SK-N-SH (cell line): ENCODE results near the gene P3H2. TPM values are rescaled to one million over a fixed set of nuclear protein-coding genes. Genes with fewer than 3 reads are reported as not detected.

Source experiments
- CTCF ChIA-PET: fragments of 300-600, 350-600 bp; formaldehyde crosslinking; extraction: SDS; loops from one replicate; lab custom pipeline; 2021; lab: Yijun Ruan, JAX
- POLR2A ChIA-PET: fragments of 350-600 bp; sonication (Branson Sonifier 250); formaldehyde crosslinking; extraction: SDS; loops from one replicate; lab custom pipeline; 2020; ENCODE audit warnings: antibody characterized with exemption, inconsistent platforms; lab: Yijun Ruan, JAX
- DNase-seq: peaks from one replicate; pipeline ENCODE4 v3.0.0; 2012
- H2AFZ ChIP-seq: fragments of 200-600 bp; sonication (generic); 2 replicates; pipeline ENCODE4 v1.8.1; 2016; ENCODE audit warnings: antibody characterized with exemption, mild to moderate bottlenecking, low read depth
- H3F3A ChIP-seq: fragments of 200-600 bp; sonication (generic); replicated peaks from 2 replicates; pipeline ENCODE3; 2016; ENCODE audit warnings: antibody characterized with exemption, mild to moderate bottlenecking; ENCODE audit not compliant: insufficient read depth
- H3K27ac ChIP-seq, 2 experiments: fragments of 200-500 bp in 1 of 2; fragments of 200-600 bp in 1 of 2; sonication (Bioruptor generic) in 1 of 2; sonication (generic), shearing (Covaris generic) in 1 of 2; 2 replicates each; pipeline versions ENCODE4 v1.5.1 to v1.6.1; 2014 to 2016; ENCODE audit warnings: low read depth in 2 of 2, inconsistent platforms in 1 of 2, low read length in 1 of 2, mild to moderate bottlenecking in 1 of 2, mixed read lengths in 1 of 2
- H3K27me3 ChIP-seq: fragments of 200-600 bp; sonication (generic), shearing (Covaris generic); 2 replicates; pipeline ENCODE4 v1.6.1; 2016; ENCODE audit warnings: mixed run types; ENCODE audit not compliant: insufficient read depth
- H3K36me3 ChIP-seq, 2 experiments: fragments of 200-500 bp in 1 of 2; fragments of 200-600 bp in 1 of 2; sonication (Bioruptor generic) in 1 of 2; sonication (generic) in 1 of 2; replicated peaks in 1 of 2; 2 replicates each; pipeline versions ENCODE3 to v1.5.1; 2014 to 2016; ENCODE audit warnings: low read length in 1 of 2, mild to moderate bottlenecking in 1 of 2; ENCODE audit not compliant: insufficient read depth in 2 of 2, control insufficient read depth in 1 of 2
- H3K4me1 ChIP-seq, 2 experiments: fragments of 200-500 bp in 1 of 2; fragments of 200-600 bp in 1 of 2; sonication (Bioruptor generic) in 1 of 2; sonication (generic), shearing (Covaris generic) in 1 of 2; 2 replicates each; pipeline versions ENCODE4 v1.5.1 to v1.6.1; 2014 to 2016; ENCODE audit warnings: low read depth in 1 of 2, low read length in 1 of 2, mixed run types in 1 of 2; ENCODE audit not compliant: insufficient read depth in 2 of 2, control insufficient read depth in 1 of 2
- H3K4me2 ChIP-seq: fragments of 200-600 bp; sonication (generic), shearing (Covaris generic); 2 replicates; pipeline ENCODE4 v1.6.1; 2017; ENCODE audit warnings: mixed run types
- H3K4me3 ChIP-seq, 2 experiments: fragments of 200-500 bp in 1 of 2; fragments of 200-600 bp in 1 of 2; sonication (Bioruptor generic) in 1 of 2; sonication (generic), shearing (Covaris generic) in 1 of 2; 2 replicates each; pipeline versions ENCODE4 v1.5.1 to v1.8.1; 2014 to 2016; ENCODE audit warnings: low read depth in 2 of 2, inconsistent platforms in 1 of 2, low read length in 1 of 2, mild to moderate bottlenecking in 1 of 2, mixed read lengths in 1 of 2, moderate library complexity in 1 of 2
- H3K79me2 ChIP-seq: fragments of 200-600 bp; sonication (generic); 2 replicates; pipeline ENCODE4 v1.8.1; 2017; ENCODE audit warnings: mild to moderate bottlenecking; ENCODE audit not compliant: insufficient read depth
- H3K9ac ChIP-seq: fragments of 200-600 bp; sonication (generic); 2 replicates; pipeline ENCODE4 v1.6.1; 2017; ENCODE audit warnings: mixed run types
- H3K9me2 ChIP-seq: fragments of 200-600 bp; sonication (generic); 2 replicates; pipeline ENCODE4 v1.6.1; 2017; ENCODE audit warnings: mixed run types
- H3K9me3 ChIP-seq: fragments of 200-600 bp; sonication (generic); 2 replicates; pipeline ENCODE4 v1.6.1; 2017; ENCODE audit warnings: mixed run types, mild to moderate bottlenecking, moderate library complexity
- H4K20me1 ChIP-seq: fragments of 200-600 bp; sonication (generic); 2 replicates; pipeline ENCODE4 v1.6.1; 2017; ENCODE audit warnings: mild to moderate bottlenecking, mixed run types; ENCODE audit not compliant: insufficient read depth
- CTCF ChIP-seq: fragments of 200-600 bp; sonication (generic); IDR thresholded peaks from 2 replicates; pipeline ENCODE4 v1.6.1; 2017; ENCODE audit warnings: antibody characterized with exemption, mild to moderate bottlenecking, moderate library complexity
- EP300 ChIP-seq, 2 experiments: IDR thresholded peaks; 2 replicates each; pipeline versions ENCODE4 v1.4.0 to v1.6.1; 2012; ENCODE audit warnings: borderline replicate concordance in 1 of 2, low read depth in 1 of 2, low read length in 1 of 2
- EZH2phosphoT487 ChIP-seq: fragments of 200-600 bp; sonication (generic); IDR thresholded peaks from 2 replicates; pipeline ENCODE4 v1.6.1; 2017; ENCODE audit warnings: low read depth, mixed run types, mild to moderate bottlenecking, antibody characterized with exemption, moderate library complexity, borderline replicate concordance
- FOXJ3 ChIP-seq: sonication (generic); formaldehyde crosslinking; IDR thresholded peaks from 2 replicates; pipeline ENCODE4 v1.5.1; 2020; ENCODE audit warnings: mild to moderate bottlenecking, missing genetic modification reagents
- FOXM1 ChIP-seq: IDR thresholded peaks from 2 replicates; pipeline ENCODE4 v1.4.0; 2012; ENCODE audit warnings: low read depth, mild to moderate bottlenecking
- GATA2 ChIP-seq: sonication (generic); formaldehyde crosslinking; IDR thresholded peaks from 2 replicates; pipeline ENCODE4 v1.5.0; 2020; ENCODE audit warnings: mild to moderate bottlenecking, missing genetic modification reagents
- IRF3 ChIP-seq: fragments of 150-350 bp; IDR thresholded peaks from 2 replicates; pipeline ENCODE4 v1.6.1; 2016; ENCODE audit warnings: mild to moderate bottlenecking, low read depth, low read length
- JUND ChIP-seq: IDR thresholded peaks from 2 replicates; pipeline ENCODE4 v1.4.0; 2012
- MEF2A ChIP-seq: IDR thresholded peaks from 2 replicates; pipeline ENCODE4 v1.4.0; 2012; ENCODE audit warnings: low read depth, borderline replicate concordance
- NFIC ChIP-seq: IDR thresholded peaks from 2 replicates; pipeline ENCODE4 v1.4.0; 2012; ENCODE audit warnings: borderline replicate concordance
- POLR2AphosphoS5 ChIP-seq: IDR thresholded peaks from 2 replicates; pipeline ENCODE4 v1.6.1; 2012; ENCODE audit warnings: low read depth, low read length
- RAD21 ChIP-seq: IDR thresholded peaks from 2 replicates; pipeline ENCODE4 v1.6.1; 2012; ENCODE audit warnings: mild to moderate bottlenecking, low read length
- RCOR1 ChIP-seq: fragments of 150-350 bp; IDR thresholded peaks from 2 replicates; pipeline ENCODE4 v1.6.1; 2017; ENCODE audit warnings: antibody characterized with exemption, low read length
- RFX5 ChIP-seq: IDR thresholded peaks from 2 replicates; pipeline ENCODE4 v1.6.1; 2012; ENCODE audit warnings: mild to moderate bottlenecking, improper control_type of control experiment, low read length
- RXRA ChIP-seq: IDR thresholded peaks from 2 replicates; pipeline ENCODE4 v1.4.0; 2012; ENCODE audit warnings: low read depth, mild to moderate bottlenecking, borderline replicate concordance
- SIN3A ChIP-seq: IDR thresholded peaks from 2 replicates; pipeline ENCODE4 v1.6.1; 2012; ENCODE audit warnings: low read depth, mild to moderate bottlenecking, low read length, moderate library complexity, borderline replicate concordance
- SMC3 ChIP-seq: IDR thresholded peaks from 2 replicates; pipeline ENCODE4 v1.6.1; 2012; ENCODE audit warnings: low read depth, low read length, improper control_type of control experiment
- TAF1 ChIP-seq: IDR thresholded peaks from 2 replicates; pipeline ENCODE4 v1.6.1; 2012; ENCODE audit warnings: low read depth, mild to moderate bottlenecking, low read length, moderate library complexity, borderline replicate concordance
- USF1 ChIP-seq: IDR thresholded peaks from 2 replicates; pipeline ENCODE4 v1.4.0; 2012; ENCODE audit warnings: low read depth, borderline replicate concordance
- WGBS: methylation state at CpG from one replicate; pipeline ENCODE4 v1.1.6; 2017; ENCODE audit warnings: low lambda C conversion rate; 5-methylcytosine and 5-hydroxymethylcytosine counted together
- polyA plus RNA-seq, 3 experiments: library from polyadenylated mRNA; depleted of rRNA; stranded (reverse); fragments of >200 nt; gene quantifications; 2 replicates each; pipeline ENCODE4 v1.2.3, GENCODE V29; 2012

P3H2 gene
- polyA plus RNA-seq, 1 of the 3 experiments (the other 2 are of a cell fraction), result 2.8 TPM

- no peaks in the 10 kb centered on the region for H3K9me2 ChIP-seq
- H3K36me3 ChIP-seq, result no peaks in the 10 kb centered on the region
- H3K27ac ChIP-seq, result no peak overlapping the region
- ChIA-PET CTCF (interaction anchor here (0.8 kb wide), 1 partner anchor 13 kb away, joined by 4 read pairs; no protein-coding TSS in a partner anchor), POLR2A (no interaction called here)
- H3K4me3 ChIP-seq, result no peak overlapping the region
- 64% methylated on average over 12 of the region's 12 CpGs for WGBS
- no peaks in the 10 kb centered on the region for H3K27me3 ChIP-seq
- H2AFZ ChIP-seq, result no peak overlapping the region
- no peaks in the 10 kb centered on the region for H3K9me3 ChIP-seq
- H3K4me1 ChIP-seq, result no peaks in the 10 kb centered on the region
- TF ChIP-seq EZH2phosphoT487, result no peak
- no peak for TF ChIP-seq RFX5
- TF ChIP-seq GATA2 (CRISPR knock-in tag), result no peak
- no peak for TF ChIP-seq CTCF
- no peak for TF ChIP-seq RCOR1
- TF ChIP-seq FOXM1, result no peak
- TF ChIP-seq SIN3A, result no peak
- no peak for TF ChIP-seq FOXJ3 (CRISPR knock-in tag)
- no peak for TF ChIP-seq RAD21
- no peak overlapping the region for H3K9ac ChIP-seq
- no peaks in the 10 kb centered on the region for H3F3A ChIP-seq
- H3K4me2 ChIP-seq, result no peak overlapping the region
- no peaks in the 10 kb centered on the region for H4K20me1 ChIP-seq
- H3K79me2 ChIP-seq, result no peaks in the 10 kb centered on the region
- no peak for DNase-seq
Observed at GRCh38 chr3:189974359-189974758, 146.3 kb downstream of the P3H2 start.

- Histone ChIP-seq H2AFZ (no peak overlapping the region), H3K9me3 (no peaks in the 10 kb centered on the region), H3K4me3 (no peak overlapping the region; a peak in 1 of 4 replicates), H3K4me1 (no peaks in the 10 kb centered on the region), H3K79me2 (no peaks in the 10 kb centered on the region), H3K27ac (no peak overlapping the region), H3K4me2 (no peak overlapping the region), H4K20me1 (no peaks in the 10 kb centered on the region), H3K9me2 (no peaks in the 10 kb centered on the region), H3F3A (no peaks in the 10 kb centered on the region), H3K9ac (no peak overlapping the region), H3K27me3 (peaks cover 5% of the 10 kb centered on the region; the same call in 1 of the 2 replicates), H3K36me3 (no peaks in the 10 kb centered on the region)
- TF ChIP-seq RXRA (no peak), EP300 (IDR thresholded peaks at IDR 0.05; ENCODE audit: borderline replicate concordance in 1 of 2, low read depth in 1 of 2, low read length in 1 of 2) (no peak), CTCF (peak; percentile 89), MEF2A (no peak), TAF1 (no peak), RAD21 (peak; percentile 81), NFIC (no peak), SMC3 (peak; percentile 77), POLR2AphosphoS5 (no peak), USF1 (no peak), SIN3A (no peak), IRF3 (no peak), RFX5 (no peak), JUND (no peak)
- CTCF ChIA-PET, result interaction anchor here (0.6 to 2.8 kb wide), 34 partner anchors 8 to 457 kb away, joined by 3 to 35 read pairs (median 4); partner anchors contain the start of genes CLDN1 and P3H2
- peak; percentile 48 for DNase-seq
- POLR2A ChIA-PET, result no interaction called here
- WGBS, result 10% methylated on average over 5 of the region's 5 CpGs
Observed at GRCh38 chr3:189967254-189967865, 153.3 kb downstream of the P3H2 start.
